GM04503 (cell line): ENCODE results near the gene ADAMTS10.
"Not testable (repeated sequence)": the region's sequence is repeated elsewhere in the genome, so short reads cannot be mapped to it uniquely, and the experiment has no call there.

ENCODE experiments used
- DNase-seq: peaks from one replicate; pipeline ENCODE4 v3.0.0-alpha.2; 2012; ENCODE audit warnings: low read depth

The ADAMTS10 gene

DNA sequence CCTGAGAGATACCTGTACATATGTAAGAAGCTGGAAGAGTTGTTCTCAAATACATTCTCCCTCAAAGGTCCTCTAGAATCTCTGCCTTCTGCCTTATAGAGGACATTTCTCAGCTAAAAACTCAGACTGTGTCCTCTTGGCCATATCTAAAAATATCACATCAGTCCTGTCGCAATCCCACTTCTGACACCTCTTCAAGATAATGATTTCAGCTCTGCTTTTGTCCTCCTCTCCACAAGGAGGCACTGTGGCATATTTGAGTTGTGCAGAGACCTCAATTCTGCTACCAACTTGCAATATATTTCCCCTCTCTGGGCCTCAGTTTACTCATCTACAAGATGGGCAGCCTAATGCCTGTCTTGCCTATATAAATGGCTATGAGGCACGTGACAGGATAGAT lies 16.6 kb downstream of the ADAMTS10 start:
- DNase-seq = no peak

DNA sequence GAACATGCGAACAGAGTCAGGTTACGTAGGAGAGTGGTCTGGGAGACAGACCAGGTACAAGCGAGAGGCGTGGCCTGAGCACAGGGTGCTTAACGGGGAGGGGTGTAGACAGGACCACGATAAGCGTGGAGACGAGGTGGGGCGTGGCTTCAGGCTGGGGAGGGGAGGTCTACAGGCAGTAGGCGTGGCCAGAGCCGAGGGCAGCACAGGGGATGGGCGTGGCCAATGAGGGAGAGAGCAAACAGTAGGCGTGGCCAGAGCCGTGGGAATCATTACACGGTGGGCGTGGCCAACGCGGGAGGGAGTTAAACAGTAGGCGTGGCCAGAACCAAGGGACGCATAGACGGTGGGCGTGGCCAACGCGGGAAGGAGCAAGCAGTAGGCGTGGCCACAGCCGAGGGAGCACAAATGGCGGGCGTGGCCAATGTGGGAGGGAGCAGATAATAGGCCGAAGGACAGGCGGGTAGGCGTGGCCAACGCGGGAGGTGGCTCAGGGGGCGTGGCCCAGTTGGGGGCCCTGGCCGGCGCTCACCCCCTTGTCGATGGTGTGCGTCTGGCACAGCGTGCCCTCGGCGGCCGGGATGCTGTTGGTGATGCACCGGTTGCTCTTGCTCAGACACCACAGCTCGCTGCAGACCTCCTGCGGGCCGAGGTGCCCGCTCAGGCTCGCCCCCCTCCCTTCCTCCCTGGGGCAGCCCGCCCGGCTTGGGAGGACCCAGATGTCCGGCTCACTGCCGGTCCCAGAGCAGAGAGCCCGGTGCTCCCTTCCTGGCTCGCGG lies 18.1 kb downstream of the ADAMTS10 start:
- no peak for DNase-seq

- no peak for DNase-seq
These were observed 21.3 kb downstream of the ADAMTS10 start for GRCh38 chr19:8589177-8589714.

DNA sequence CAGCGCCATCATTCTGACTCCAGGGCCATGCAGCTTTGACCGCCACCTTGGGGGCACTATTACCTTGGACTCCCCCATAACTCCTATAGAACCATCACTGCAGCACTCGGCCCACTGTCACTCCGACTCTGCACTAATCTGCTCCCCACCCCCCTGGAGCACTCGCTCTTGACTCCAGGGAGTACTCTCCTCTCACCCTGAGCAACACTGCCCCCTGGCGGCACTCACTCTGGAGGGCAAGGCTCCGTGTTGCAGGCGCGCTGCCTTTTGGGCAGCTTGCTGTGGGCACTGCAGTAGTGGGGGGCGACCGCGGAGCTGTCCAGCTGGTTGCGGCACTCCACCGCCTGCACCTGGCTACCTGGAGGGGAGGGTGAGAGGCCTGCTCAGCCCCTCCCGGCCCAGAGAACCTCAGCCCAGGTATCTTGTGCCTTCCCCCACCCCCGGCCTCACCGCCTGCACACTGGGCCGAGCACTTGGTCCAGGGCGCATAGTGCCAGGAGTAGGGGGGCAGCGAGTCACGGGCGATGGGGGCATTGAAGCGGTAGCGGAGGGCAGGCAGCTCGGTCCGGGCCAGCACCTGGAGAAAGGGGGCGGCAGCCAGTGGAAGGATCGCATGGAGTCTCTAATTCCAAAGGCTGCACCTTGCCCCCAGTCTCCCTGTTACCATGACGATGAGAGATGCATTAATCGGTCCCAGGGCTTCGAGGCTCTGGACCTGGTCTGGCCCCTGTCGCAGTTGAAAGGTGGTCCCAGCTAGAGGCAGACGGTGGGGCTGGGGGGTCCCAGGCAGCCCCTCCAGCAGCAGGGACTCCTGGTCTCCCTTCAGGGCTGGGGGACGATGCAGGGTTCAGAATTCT lies 24.4 kb downstream of the ADAMTS10 start:
- DNase-seq = no peak

- no peak for DNase-seq
These were observed 25.3 kb downstream of the ADAMTS10 start for GRCh38 chr19:8584965-8585893.

GRCh38 chr19:8580710-8581281 lies 29.7 kb downstream of the ADAMTS10 start:
- DNase-seq = no peak

DNA sequence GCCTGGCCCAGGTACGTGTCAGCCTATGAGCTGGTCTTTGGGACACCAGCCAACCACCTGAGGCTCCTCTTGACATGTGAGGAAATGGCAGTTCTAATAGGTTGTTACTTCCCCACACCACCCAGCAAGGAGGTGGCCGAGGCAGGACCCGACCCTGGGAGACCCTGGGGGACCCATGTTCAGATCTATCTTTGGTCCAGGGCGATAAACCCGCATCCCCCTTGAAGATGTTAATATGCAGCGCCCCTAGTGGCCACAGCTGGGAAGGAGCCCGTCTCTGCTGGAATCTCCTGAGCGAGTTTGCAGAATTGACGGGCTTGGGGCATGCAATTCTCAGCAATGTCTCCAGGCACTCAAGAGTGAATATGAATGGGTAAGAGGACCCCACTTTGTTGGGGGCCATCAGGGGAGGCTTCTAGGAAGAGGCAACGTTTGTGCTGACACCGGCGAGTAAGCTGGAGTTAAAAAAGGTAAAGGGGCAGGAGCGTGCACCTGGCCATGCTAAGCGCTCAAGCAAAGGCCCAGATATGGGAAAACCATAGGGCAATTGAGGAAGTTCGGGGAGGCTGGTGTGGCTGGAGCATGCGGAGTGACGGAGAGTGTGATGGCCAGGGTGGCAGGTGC lies 31.8 kb downstream of the ADAMTS10 start:
- DNase-seq = no peak

DNA sequence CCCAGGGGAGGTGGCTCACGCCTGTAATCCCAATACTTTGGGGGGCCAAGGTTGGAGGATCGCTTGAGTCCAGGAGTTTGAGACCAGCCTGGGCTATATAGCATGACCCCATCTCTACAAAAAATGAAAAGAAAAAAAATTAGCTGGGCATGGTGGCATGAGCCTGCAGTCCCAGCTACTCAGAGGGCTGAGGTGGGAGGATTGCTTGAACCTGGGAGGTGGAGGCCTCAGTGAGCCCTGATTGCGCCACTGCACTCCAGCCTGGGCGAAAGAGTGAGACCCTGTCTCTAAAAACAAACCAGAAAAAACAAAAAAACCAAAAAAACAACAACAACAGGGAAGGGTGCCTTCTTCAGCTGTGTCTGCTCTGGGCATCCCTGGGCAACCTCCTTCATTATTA lies 32.8 kb downstream of the ADAMTS10 start:
- DNase-seq = no peak

DNA sequence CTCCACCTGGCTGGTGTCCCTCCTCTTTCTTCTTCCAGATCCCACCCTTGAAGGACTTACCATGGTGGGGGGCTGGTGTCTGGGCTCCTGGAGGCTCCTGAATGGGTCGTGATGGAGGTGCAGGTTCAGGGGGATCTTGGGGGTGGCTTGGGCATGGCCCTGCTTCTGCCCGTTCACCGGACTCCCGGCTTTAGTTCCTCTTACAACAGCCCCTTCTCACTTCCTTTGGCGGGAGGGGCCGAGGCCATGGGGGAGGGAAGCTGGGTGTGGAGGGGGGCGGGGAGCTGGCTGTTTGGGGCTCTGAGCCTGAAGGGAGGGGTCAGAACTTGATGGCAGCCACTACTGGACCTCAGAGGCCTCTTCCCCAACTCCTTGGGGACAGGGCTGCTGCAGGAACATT lies 33.3 kb downstream of the ADAMTS10 start, which contains the start of gene MYO1F:
Gene MYO1F, minus strand, starts transcription at position 196 of the 400 bp plus-strand sequence. Its CDS starts 133 bp downstream, at position 63.
- DNase-seq = no peak

DNA sequence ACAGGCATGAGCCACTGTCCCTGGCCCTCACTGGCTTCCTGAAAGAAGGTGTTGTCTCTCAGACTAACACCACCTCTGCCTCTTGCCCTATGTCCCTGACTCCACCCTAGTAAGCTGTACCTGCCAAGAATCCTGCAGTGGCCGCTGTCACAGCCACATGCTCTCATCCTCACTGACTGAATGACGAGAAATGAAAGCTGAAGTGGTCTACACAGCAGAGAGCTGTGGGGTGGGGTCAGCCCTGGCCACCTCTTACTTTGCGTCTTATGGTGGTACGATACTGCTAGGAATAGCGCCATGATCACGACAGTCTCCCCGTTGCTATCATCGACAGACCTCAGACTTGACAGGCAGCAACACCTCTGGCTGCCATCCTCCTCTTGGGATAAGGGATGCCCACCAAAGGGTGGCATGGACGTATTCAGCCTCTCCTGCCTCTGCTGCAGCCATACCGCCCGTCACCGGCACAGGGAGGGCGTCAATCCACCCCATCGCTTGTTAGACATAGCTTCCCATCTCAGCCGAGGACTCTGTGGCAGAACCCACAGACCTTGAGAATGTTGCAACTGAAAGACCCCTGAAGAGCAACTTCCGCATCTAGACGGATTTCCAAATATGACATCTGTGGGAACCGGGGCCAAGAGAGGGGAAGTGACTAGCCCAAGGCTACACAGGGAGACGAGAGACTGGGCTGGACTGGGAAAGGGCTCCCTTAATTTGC lies 34.1 kb downstream of the ADAMTS10 start:
- no peak for DNase-seq

DNA sequence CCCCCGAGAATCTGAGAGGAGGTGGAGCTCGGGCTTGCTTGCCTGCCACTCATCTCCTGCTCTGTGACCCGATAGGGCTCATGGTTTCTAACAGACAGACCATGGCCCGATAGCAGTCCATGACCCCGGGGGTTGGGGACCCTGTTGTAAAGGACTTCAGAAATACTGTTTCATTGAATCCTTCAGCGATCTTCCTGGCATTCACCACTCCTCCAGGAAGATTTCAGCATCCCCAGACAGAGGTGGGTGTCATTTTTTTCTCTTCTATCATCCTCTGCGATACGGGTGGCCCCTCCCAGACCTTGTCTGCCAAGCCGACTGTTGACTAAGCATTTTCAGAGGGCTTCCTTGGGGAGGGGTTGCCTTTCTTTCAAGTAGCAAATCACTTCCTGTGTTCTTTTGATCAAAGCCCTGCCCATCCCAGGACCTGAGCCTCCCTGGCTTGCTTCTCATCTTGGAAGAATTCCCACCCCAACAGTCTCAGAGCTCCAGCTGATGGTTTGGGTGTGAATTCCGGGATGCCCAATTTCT lies 35.0 kb downstream of the ADAMTS10 start:
- DNase-seq = no peak

GRCh38 chr19:8574619-8574922 lies 35.9 kb downstream of the ADAMTS10 start:
- not testable (repeated sequence) for DNase-seq

- no peak for DNase-seq
These were observed 37.2 kb downstream of the ADAMTS10 start for GRCh38 chr19:8573316-8573715.

DNA sequence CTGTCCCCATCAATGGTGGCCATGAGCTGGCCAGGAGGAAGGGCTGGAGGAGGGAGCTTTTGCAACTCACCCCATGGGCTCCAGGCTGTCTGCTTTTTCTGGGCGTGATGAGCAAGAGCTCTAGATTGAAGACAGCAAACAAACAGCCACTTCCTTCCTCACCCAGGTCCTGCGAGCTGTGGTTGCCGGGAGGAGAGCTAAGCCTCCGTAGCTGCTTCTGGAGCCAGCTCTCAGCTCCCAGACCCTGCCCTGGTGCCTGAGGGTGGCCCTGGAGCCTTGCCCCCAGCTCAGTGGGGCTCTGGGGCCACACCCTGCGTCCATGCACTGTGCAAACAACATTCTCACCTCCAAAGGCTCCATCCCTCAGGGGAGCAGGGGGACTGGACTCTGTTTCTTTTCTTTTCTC lies 39.5 kb downstream of the ADAMTS10 start:
- DNase-seq = peak; percentile 35

DNA sequence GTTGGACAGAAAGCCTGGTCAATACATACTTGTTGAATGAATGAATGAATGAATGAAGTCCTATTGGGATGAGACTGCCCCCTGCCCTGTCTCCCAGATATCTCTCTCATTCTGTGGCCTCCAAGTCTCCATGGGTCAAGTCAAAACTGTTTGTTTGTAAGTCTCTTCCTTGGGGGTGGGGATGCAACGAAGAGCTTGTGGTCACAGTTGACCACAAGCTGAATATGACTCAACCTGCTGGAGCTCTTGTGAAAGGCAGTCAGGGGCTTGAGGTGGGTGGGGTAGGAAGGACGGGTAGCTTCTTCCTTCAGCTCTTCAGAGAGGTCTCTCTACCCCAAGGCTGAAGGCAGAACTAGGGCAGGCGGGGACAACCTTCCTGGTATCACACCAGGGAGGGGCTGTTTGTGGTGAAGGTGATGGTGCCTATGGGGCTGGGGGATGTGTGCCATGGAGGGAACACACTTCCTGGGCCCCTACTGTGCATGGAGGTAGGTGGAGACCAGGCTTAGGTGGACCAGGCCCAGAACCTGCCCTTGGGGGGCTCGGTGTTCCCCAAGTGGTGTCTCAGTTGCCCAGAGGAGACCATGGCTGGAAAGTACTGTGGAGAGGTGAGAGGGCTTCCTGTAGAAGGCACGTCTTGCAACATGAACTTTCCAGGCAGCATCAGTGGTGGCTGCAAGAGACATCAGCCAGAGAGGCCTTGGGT lies 41.3 kb downstream of the ADAMTS10 start:
- peak; percentile 85 for DNase-seq

- no peak for DNase-seq
These were observed 42.9 kb downstream of the ADAMTS10 start for GRCh38 chr19:8567522-8568172.

GRCh38 chr19:8566855-8567254 lies 43.7 kb downstream of the ADAMTS10 start:
- DNase-seq = no peak

DNA sequence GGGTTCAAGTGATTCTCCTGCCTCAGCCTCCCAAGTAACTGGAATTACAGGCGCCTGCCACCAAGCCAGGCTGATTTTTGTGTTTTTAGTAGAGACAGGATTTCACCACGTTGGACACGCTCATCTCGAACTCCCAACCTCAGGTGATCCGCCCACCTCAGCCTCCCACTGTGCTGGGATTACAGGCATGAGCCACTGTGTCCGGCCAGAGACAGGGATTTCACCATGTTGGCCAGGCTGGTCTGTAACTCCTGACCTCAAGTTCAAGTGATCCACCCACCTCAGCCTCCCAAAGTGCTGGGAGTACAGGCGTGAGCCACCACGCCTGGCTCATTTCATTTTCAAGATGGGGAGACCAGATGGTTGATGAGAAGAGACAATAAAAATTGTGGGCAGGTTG lies 45.6 kb downstream of the ADAMTS10 start:
- DNase-seq = not testable (repeated sequence)
